ENCODE data around the gene DHRS4L2.
"Not testable (repeated sequence)": the region's sequence is repeated elsewhere in the genome, so short reads cannot be mapped to it uniquely, and the experiment has no call there.

The DHRS4L2 gene

DNA sequence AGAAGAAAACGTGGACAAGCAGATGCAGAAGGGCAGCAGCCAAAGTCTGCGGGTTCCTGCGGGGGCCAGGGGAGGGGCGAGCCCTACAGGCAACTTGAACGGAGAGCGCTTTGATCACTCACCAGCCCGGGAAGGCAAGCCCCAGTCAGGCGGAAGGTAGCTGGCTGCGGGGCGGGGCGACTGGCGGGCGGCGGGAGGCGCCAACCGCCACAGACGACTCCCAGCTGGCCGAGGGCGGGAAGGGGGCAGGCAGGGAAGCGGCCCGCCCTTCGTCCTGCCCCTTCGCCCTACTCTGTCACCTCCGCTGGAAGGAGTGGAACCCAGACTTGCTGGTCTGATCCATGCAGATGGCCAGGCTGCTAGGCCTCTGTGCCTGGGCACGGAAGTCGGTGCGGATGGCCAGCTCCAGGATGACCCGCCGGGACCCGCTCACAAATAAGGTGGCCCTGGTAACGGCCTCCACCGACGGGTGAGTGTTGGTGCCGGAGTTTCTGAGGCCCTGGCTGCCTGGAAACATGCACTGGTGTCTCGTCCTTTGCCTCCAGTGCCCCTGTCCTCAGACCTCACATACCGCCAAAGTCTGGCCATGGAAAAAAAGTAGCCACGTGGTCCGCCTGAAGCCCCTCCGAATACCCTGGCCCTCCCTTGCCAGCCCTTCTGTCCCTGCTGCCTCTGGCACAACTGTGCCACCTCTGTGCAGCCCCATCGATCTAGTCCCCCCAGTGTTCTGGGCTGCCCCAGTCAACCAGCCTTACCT, at the start of gene DHRS4L2:
TSS of gene DHRS4L2 (plus strand) at position 323 of the 757 bp plus-strand sequence. CDS start at position 342, 19 bp downstream.
- DNase-seq (ENCODE audit: low read depth), result not testable (repeated sequence)
- peak within 1 kb of the TSS; percentile 24 for H3K4me3 ChIP-seq (ENCODE audit: low read depth, low read length)

DNA sequence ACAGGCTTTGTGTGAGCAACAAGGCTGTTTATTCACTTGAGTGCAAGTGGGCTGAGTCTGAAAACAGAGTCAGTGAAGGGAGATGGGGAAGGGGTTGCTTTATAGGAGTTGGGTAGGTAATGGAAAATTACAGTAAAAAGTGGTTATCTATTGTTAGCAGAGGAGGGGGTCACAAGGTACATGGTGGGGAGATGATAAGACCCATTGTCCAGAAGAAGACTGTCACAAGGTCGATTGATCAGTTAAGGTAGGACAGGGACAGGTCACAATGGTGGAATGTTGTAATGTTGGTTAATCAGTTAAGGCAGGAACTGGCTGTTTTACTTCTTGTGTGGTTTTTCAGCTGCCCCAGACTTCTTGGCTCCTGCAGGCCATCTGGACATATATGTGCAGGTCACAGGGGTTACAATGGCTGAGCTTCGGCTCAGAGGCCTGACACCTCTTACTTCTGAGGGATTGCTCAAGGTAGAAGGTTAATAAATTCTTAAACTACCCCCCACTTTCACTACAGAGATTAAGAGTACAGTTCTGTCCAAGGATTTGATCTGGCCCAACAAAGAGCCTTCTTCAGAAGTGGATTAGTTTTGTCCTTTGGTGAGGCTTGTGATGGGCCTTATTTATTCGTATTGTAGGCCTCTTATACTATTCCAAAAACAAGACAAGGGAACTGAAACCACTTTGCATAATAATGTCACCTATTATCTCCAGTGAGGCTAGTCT, 49.0 kb upstream of the DHRS4L2 start:
- DNase-seq (ENCODE audit: low read depth), result no peak
- H3K4me3 ChIP-seq (ENCODE audit: low read depth, low read length), result no peak overlapping the region

DNA sequence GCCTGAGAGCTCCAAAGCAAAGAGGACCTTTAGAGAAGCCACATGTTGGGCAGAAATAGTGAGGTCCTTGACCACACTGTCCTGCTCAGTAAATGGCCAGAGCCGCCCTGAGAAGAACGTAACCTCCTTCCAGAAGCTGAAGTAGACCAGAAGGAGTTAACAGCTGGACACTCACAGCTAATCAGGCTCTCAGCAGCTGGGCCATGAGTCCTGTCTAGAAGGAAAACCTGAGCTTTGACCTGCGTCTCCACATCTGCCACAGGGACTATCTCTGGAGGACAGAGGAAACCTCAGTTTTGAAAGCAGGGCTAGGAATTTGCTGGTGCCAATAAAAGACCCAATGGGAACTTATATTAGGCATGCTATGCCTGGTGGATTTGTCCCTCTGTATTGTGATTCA, 47.5 kb upstream of the DHRS4L2 start:
- no peak overlapping the region for H3K4me3 ChIP-seq (ENCODE audit: low read depth, low read length)

DNA sequence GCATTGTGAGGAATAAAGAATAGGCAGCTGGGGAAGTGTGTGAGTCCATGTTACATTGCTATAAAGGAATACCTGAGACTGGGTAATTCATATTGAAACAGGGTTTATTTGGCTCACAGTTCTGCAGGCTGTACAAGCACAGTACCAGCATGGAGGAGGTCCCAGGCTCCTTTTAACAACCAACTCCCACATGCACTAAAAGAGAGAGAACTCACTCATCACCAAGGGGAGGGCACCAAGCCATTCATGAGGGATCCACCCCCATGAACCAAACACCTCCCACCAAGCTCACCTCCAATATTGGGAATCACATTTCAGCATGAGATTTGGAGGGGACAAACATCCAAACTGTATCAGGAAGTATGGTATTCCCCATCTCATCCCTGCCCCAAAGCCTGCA, 47.1 kb upstream of the DHRS4L2 start:
- no peak overlapping the region for H3K4me3 ChIP-seq (ENCODE audit: low read depth, low read length)
- no peak for DNase-seq (ENCODE audit: low read depth)

More for the DNA sequence above, 47.5 kb upstream of the DHRS4L2 start:
- no peak for DNase-seq (ENCODE audit: low read depth)

DNA sequence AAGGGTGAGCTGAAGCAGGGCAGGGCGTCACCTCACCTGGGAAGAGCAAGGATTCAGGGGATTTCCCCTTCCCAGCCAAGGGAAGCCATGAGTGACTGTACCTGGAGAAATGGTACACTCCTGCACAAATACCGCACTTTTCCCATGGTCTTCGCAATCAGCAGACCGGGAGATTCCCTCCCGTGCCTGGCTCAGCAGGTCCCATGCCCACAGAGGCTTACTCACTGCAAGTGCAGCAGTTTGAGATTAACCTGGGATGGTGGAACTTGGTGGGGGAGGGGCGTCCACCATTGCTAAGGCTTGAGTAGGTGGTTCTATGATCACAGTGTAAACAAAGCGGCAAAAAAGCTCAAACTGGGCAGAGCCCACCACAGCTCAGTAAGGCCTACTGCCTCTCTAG, 46.1 kb upstream of the DHRS4L2 start:
- no peak for DNase-seq (ENCODE audit: low read depth)
- no peak overlapping the region for H3K4me3 ChIP-seq (ENCODE audit: low read depth, low read length)

DNA sequence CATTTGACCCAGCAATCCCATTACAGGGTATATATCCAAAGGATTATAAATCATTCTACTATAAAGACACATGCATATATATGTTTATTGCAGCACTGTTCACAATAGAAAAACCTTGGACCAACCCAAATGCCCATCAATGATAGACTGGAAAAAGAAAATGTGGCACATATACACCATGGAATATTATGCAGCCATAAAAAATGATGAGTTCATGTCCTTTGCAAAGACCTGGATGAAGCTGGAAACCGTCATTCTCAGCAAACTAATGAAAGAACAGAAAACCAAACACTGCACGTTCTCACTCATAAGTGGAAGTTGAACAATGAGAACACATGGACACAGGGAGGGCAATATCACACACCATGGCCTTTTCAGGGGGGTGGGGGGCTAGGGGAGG, 39.7 kb upstream of the DHRS4L2 start:
- DNase-seq (ENCODE audit: low read depth); H3K4me3 ChIP-seq (ENCODE audit: low read depth, low read length): not testable (repeated sequence)

DNA sequence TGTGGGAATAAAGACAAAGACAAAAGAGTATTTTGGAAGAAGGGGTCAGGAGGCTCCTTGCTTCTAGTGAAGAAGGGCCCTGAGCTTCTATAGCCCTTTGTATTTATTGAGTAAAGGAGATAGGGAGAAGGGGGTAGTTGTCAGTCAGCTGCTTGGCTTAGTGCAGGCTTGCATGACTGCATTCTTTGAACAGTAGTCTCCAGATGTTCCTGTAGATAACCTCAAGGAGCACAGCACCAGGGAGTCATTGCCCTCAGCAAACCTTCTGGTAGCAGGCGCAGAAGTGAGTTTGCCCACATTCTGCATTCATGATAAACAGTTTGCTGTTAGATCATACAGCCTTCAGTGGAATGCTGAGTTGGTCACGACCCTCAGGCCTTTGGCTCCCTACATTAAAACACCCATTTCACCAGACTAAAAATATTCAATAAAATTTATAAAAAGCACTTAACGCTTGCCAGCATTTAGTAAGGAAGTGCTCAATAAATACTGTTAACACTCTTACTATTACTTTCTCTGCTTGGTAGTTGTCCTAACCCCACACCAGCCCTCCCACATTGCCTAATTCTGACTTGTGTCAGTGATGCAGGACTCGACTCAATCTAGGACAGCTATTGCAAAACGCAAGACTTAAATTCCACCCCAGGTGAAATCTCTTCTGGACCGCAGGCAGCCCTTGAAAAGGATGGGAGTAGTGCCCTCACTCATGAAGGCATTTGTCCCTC, 38.2 kb upstream of the DHRS4L2 start:
- no peak for DNase-seq (ENCODE audit: low read depth)
- no peak overlapping the region for H3K4me3 ChIP-seq (ENCODE audit: low read depth, low read length)

DNA sequence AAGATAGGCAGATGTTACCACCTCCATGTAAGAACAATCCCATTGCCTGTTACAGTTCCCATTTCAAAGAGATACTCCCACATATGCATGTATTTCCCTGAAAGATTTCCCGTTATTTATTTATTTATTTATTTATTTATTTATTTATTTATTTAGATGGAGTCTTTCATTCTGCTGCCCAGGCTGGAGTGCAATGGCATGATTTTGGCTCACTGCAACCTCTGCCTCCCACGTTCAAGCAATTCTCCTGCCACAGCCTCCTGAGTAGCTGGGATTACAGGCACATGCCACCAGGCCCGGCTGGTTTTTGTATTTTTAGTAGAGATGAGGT, 37.6 kb upstream of the DHRS4L2 start:
- H3K4me3 ChIP-seq (ENCODE audit: low read depth, low read length); DNase-seq (ENCODE audit: low read depth): not testable (repeated sequence)

DNA sequence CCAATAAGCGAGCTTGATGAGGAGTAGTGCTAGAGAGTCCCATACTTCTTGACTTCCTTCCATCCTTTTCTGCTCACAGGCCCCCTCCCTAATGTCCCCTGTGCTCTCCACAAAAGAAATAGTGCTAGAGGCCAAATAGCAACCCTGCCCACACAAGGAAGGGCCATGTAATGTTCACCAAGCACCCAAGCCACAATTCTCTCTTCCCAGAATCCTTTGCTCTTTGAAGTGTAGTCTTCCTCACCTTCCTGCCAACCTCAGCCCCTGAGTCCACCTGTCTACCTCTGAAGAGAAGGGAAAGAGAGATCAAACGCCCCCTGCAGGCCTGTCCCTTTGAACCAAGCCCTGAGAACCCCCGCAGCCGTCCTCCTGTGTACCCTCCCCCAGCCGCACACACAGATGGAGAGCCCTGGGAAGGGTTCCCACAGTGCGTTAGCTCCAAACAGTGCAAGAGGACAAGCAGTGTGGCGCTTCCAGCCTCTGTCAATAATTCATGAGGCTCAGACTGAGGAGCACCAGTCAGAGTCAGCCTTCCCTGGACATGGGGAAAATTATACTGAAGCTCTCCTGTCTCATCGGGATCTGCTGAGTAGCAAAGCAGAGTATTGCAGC, 37.0 kb upstream of the DHRS4L2 start:
- H3K4me3 ChIP-seq (ENCODE audit: low read depth, low read length), result no peak overlapping the region
- DNase-seq (ENCODE audit: low read depth), result no peak

DNA sequence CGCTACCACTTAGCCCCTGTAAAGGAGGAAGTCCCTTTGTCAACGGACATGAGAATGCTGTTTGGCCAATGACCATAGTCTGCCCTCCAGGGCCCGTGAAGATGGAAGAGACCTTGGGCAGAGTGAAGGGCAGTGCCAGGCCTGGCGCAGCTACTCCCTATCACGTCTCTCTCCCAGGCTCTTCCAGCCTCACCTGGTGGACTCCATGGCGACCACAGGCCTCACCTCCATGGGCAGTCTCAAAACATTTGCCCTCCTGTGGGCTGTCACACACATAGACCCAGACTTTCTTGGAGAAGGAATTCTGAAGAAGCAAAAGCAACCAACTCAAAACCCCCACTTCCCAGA, 35.6 kb upstream of the DHRS4L2 start:
- H3K4me3 ChIP-seq (ENCODE audit: low read depth, low read length), result peak overlapping the region; percentile 70
- DNase-seq (ENCODE audit: low read depth), result not testable (repeated sequence)

DNA sequence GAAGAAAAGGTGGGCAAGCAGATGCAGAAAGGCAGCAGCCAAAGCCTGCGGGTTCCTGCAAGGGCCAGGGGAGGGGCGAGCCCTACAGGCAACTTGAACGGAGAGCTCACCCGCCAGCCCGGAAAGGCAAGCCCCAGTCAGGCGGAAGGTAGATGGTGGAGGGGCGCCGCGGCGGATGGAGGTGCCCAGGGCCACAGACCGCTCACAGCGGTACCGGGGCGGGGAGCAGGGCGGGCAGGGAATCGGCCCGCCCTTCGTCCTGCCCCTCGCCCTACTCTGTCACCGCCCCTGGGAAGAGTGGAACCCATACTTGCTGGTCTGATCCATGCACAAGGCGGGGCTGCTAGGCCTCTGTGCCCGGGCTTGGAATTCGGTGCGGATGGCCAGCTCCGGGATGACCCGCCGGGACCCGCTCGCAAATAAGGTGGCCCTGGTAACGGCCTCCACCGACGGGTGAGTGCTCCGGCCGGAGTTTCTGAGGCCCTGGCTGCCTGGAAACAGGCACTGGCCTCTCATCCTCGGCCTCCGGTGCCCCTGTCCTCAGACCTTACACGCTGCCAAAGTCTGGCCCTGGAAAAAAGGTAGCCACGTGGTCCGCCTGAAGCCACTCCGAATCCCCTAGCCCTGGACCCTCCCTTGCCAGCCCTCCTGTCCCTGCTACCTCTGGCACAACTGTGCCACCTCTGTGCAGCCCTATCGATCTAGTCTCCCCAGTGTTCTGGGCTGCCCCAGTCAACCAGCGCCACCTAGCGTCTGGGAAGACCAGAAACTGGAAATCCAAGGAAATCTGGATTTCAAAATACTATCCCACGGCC, 35.1 kb upstream of the DHRS4L2 start, which contains the start of gene DHRS4:
TSS of gene DHRS4 (plus strand) at position 307 of the 815 bp plus-strand sequence. CDS start at position 326, 19 bp downstream.
- H3K4me3 ChIP-seq (ENCODE audit: low read depth, low read length), result peak within 1 kb of the TSS; percentile 70
- DNase-seq (ENCODE audit: low read depth), result peak; percentile 47

DNA sequence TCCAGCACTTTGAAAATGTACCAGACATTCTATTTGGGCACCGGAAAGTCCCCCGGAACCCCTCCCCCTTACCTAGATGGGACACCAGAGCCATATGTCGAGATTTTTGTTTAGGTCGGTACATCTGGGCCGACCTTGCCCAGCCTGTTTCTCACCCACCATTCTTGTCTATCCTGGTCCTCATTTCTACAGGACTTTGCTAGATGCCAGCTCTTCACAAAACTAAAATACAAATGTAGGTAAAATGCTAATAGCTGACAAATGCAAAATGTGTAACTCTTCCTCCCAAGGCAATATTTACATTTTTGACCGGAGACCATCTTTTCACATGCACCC, 34.5 kb upstream of the DHRS4L2 start:
- not testable (repeated sequence) for DNase-seq (ENCODE audit: low read depth)
- peak overlapping the region; percentile 70 for H3K4me3 ChIP-seq (ENCODE audit: low read depth, low read length)

DNA sequence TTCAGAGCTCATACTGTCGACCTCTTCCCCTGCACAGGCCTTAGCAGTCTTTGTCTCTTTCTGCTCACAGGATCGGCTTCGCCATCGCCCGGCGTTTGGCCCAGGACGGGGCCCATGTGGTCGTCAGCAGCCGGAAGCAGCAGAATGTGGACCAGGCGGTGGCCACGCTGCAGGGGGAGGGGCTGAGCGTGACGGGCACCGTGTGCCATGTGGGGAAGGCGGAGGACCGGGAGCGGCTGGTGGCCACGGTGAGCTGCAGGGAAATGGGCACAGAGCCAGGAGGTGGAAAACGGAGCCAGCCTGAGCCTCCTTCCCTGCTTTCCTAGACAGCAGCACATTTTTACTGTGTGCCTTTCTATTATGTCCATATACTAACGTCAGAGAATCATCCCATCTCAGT, 33.8 kb upstream of the DHRS4L2 start:
- H3K4me3 ChIP-seq (ENCODE audit: low read depth, low read length); DNase-seq (ENCODE audit: low read depth): not testable (repeated sequence)

DNA sequence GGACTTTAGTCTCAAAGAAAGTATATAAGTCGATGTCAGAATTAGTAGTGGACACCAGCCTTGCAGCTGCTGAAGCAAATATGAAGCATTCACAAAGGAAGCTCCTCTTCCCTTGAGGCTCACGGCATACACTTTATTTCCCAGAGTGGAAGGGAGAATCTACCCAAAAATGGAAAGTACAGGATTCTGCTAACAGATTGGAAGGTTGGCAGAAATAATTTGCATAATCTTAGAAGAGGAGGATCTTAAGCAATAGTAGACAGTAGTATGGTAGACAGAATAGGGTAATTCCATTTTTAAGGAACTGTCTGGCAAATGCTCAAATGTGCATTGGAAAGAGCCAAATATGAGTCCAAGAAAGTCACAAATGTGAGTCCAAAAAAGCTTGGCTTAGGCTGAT, 32.9 kb upstream of the DHRS4L2 start:
- not testable (repeated sequence) for DNase-seq (ENCODE audit: low read depth); H3K4me3 ChIP-seq (ENCODE audit: low read depth, low read length)

DNA sequence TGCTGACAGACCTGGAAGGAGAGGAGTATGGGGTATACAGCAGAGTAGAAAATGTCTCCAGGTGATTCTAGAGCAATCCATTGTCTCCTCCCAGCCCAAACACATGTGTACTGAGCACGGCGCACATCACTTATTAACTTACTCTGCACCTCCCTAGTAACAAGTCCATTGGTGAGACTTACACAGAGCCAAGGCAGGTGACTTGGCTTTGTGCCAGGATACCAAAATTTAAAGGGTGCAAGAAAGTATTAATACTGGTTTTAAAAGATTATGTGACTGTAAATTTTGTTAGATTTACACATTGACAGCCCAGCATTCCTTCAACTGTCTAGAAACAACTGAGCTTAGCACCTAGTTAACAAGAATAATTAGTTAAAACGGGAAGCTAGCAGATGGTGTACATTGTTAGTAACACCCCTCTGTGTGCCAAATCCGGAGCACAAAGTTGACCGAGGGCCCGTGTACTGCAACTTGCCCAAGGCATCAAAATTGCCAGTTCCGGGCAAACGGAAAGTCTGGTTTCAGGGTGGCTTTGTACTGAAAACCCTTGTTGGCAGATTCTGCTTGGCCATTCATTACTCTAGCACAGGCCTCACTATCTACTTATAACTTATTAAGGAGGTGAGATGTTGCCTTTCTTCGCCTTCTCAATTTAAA, 30.7 kb upstream of the DHRS4L2 start:
- not testable (repeated sequence) for DNase-seq (ENCODE audit: low read depth); H3K4me3 ChIP-seq (ENCODE audit: low read depth, low read length)

DNA sequence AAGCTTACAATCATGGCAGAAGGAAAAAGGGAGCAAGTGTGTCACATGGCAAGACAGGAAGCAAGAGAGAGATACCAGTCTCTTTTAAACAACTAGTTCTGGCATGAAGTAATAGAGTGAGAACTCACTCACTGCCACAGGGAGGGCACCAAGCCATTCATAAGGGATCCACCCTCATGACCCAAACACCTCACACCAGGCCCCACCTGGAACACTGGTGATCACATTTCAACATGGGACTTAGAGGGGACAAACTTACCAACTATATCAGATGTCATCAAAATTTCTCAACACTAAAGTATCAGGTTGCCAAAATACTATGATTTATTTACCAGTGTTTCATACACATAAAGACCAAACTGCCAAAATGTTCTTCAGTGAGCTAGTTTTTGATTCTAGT, 27.8 kb upstream of the DHRS4L2 start:
- not testable (repeated sequence) for H3K4me3 ChIP-seq (ENCODE audit: low read depth, low read length); DNase-seq (ENCODE audit: low read depth)

DNA sequence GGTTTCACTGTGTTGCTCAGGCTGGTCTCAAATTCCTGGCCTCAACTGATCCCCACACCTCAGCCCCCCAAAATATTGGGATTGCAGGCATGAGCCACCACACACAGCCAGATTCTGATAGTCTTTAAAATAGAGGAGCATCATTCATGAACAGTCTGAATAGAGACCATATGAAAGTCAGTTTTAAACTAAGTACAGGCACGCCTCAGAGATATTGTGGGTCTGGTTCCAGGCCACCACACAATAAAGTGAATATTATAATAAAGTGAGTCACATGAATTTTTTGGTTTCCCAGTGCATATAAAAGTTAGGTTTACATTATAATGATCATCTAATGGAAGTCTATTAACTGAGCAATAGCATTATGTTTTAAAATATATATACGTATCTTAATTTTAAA, 27.0 kb upstream of the DHRS4L2 start:
- H3K4me3 ChIP-seq (ENCODE audit: low read depth, low read length); DNase-seq (ENCODE audit: low read depth): not testable (repeated sequence)

DNA sequence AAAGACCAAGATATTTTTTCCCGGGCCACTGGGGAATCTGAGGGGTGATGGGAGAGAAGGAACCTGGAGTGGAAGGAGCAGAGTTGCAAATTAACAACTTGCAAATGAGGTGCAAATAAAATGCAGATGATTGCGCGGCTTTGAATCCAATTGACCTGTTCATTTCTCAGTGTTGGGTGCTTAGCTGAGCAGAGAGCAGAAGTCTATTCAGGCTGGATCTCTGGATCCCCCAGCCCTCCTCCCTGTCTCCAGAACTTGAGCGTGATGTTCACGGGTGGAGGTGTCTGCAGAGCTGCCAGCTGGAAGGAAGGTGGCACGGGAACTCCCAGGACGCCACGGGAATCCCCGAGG, 19.6 kb upstream of the DHRS4L2 start:
- not testable (repeated sequence) for DNase-seq (ENCODE audit: low read depth); H3K4me3 ChIP-seq (ENCODE audit: low read depth, low read length)

All from skeletal muscle cell (primary cell).